ENCODE measurements around the gene ZFAND3.

- TF ChIP-seq CTCF (IDR thresholded peaks at IDR 0.05; ENCODE audit: borderline replicate concordance, extremely low read depth, low read length, poor library complexity, severe bottlenecking), result no peak
- TF ChIP-seq EZH2 (IDR thresholded peaks at IDR 0.05; ENCODE audit: borderline replicate concordance, low read depth, low read length, severe bottlenecking), result no peak
These were observed 197.3 kb downstream of the ZFAND3 start for GRCh38 chr6:38016824-38017223.
